GM12878 (cell line): ENCODE data around the gene CALM3. TPM values are rescaled to one million over a fixed set of nuclear protein-coding genes. Genes with fewer than 3 reads are reported as not detected.

Source experiments
- ATAC-seq: fragments of 200-7000 bp; cut with Tn5 transposase; 3 replicates; pipeline ENCODE4 v1.9.1; 2020; ENCODE audit warnings: mild to moderate bottlenecking, moderate library complexity
- BruUV-seq: library from RNA; stranded (reverse); fragments of 400-500 nt; replicated peaks from 2 replicates; lab custom pipeline; 2021; lab: Mats Ljungman, UMichigan
- CTCF ChIA-PET: fragments of 300-600 bp; sonication (Branson Sonifier 250); formaldehyde crosslinking; extraction: SDS; loops from one replicate; lab custom pipeline; 2021; ENCODE audit warnings: inconsistent platforms; lab: Yijun Ruan, JAX
- POLR2A ChIA-PET: fragments of 350-600 bp; formaldehyde crosslinking; extraction: SDS; loops from one replicate; lab custom pipeline; 2021; ENCODE audit warnings: inconsistent platforms; lab: Charles Lee
- RAD21 ChIA-PET: fragments of 300-600 bp; sonication (Branson Sonifier 250); formaldehyde crosslinking; loops from one replicate; lab custom pipeline; 2023; ENCODE audit warnings: antibody characterized with exemption; ENCODE audit not compliant: unreplicated experiment; lab: Charles Lee
- SMC1A ChIA-PET: fragments of 300-600 bp; sonication (Branson Sonifier 250); formaldehyde crosslinking; loops from one replicate; lab custom pipeline; 2023; ENCODE audit not compliant: unreplicated experiment, uncharacterized antibody; lab: Charles Lee
- DNase-seq: peaks from one replicate; pipeline ENCODE4 v3.0.0-alpha.2; 2011; ENCODE audit warnings: low read depth, low spot score
- FAIRE-seq: peaks from 3 replicates; lab custom pipeline; 2011; peaks lifted over from hg19 to GRCh38; lab: Jason Lieb, UNC
- H2AFZ ChIP-seq: 2 replicates; pipeline ENCODE4 v1.6.0; 2011; ENCODE audit warnings: low read depth, low read length, control low read depth; ENCODE audit not compliant: control insufficient read depth
- H3K27ac ChIP-seq: 2 replicates; pipeline ENCODE4 v1.5.1; 2011; ENCODE audit warnings: control low read depth; ENCODE audit not compliant: control insufficient read depth, insufficient read depth
- H3K27me3 ChIP-seq, 2 experiments: replicated peaks in 1 of 2; 2 replicates each; pipeline versions ENCODE4 v1.6.0 to v1.6.1; 2011; ENCODE audit warnings: low read length in 1 of 2; ENCODE audit not compliant: control insufficient read depth in 2 of 2, insufficient read depth in 2 of 2
- H3K36me3 ChIP-seq, 2 experiments: 2 replicates each; pipeline ENCODE4 v1.5.1; 2011; ENCODE audit warnings: low read length in 1 of 2; ENCODE audit not compliant: control insufficient read depth in 2 of 2, insufficient read depth in 2 of 2
- H3K4me1 ChIP-seq: 2 replicates; pipeline ENCODE4 v1.6.1; 2011; ENCODE audit warnings: mild to moderate bottlenecking, low read length, moderate library complexity, mixed read lengths; ENCODE audit not compliant: control insufficient read depth, insufficient read depth
- H3K4me2 ChIP-seq: 2 replicates; pipeline ENCODE4 v1.6.0; 2011; ENCODE audit warnings: control low read depth; ENCODE audit not compliant: control insufficient read depth, insufficient read depth
- H3K4me3 ChIP-seq: fragments of 200-600 bp; sonication (generic); 2 replicates; pipeline ENCODE4 v1.5.1; 2016
- H3K79me2 ChIP-seq: 2 replicates; pipeline ENCODE4 v1.6.0; 2011; ENCODE audit warnings: low read length; ENCODE audit not compliant: control insufficient read depth, insufficient read depth
- H3K9ac ChIP-seq: 2 replicates; pipeline ENCODE4 v1.8.0; 2011; ENCODE audit warnings: low read length, control low read depth, mixed read lengths; ENCODE audit not compliant: control insufficient read depth, insufficient read depth
- H3K9me3 ChIP-seq: replicated peaks from 3 replicates; pipeline ENCODE4 v1.5.1; 2011; ENCODE audit warnings: mild to moderate bottlenecking, low read length; ENCODE audit not compliant: control insufficient read depth, insufficient read depth
- H4K20me1 ChIP-seq: 2 replicates; pipeline ENCODE4 v1.6.0; 2011; ENCODE audit not compliant: control insufficient read depth, insufficient read depth
- FOS ChIP-seq: IDR thresholded peaks from 3 replicates; pipeline ENCODE4 v1.6.1; 2011; ENCODE audit warnings: borderline replicate concordance; ENCODE audit not compliant: insufficient read length; ENCODE audit errors: extremely low read depth
- FOXK2 ChIP-seq: fragments of 450-650 bp; IDR thresholded peaks from 2 replicates; pipeline ENCODE4 v1.6.1; 2017; ENCODE audit warnings: mild to moderate bottlenecking, moderate library complexity
- PAX8 ChIP-seq: fragments of 450-650 bp; IDR thresholded peaks from 2 replicates; pipeline ENCODE4 v1.6.1; 2017; ENCODE audit warnings: mild to moderate bottlenecking, moderate library complexity
- STAT1 ChIP-seq: fragments of 450-650 bp; conservative IDR thresholded peaks from 2 replicates; pipeline ENCODE4 v1.6.1; 2014; ENCODE audit warnings: antibody characterized with exemption, mild to moderate bottlenecking
- WGBS: methylation state at CpG from one replicate; pipeline ENCODE4 v1.1.6; 2016; ENCODE audit warnings: low lambda C conversion rate; ENCODE audit not compliant: insufficient replicate concordance, insufficient coverage; ENCODE audit errors: missing lambda C conversion rate; 5-methylcytosine and 5-hydroxymethylcytosine counted together
- in situ Hi-C: fragments of 300-500 bp; cut with MboI; formaldehyde crosslinking; loops from 9 replicates; pipeline ENCODE4 v1.14.3; 2018; ENCODE audit warnings: mixed read lengths
- intact Hi-C: fragments of 100-400 bp; cut with micrococcal nuclease; formaldehyde crosslinking; loops from one replicate; pipeline ENCODE4 v1.14.2; 2022; ENCODE audit not compliant: unreplicated experiment
- polyA plus RNA-seq, 11 experiments: library from polyadenylated mRNA; depleted of rRNA in 4 of 11; unstranded in 6 of 11; stranded (reverse) in 5 of 11; fragments of >200 nt; fragmentation: Nextera tagmentation in 4 of 11; fragmentation: Illumina TruSeq in 1 of 11; extraction: Ambion mirVana in 4 of 11; extraction: Trizol in 1 of 11; gene quantifications; 1 replicate in 1 of 11; 2 replicates in 10 of 11; pipeline versions ENCODE4 v1.2.1 to v1.2.3, GENCODE V29; 2011 to 2016; ENCODE audit warnings: inconsistent platforms in 2 of 11, missing spikeins in 2 of 11, low read depth in 1 of 11
- total RNA-seq, 4 experiments: library from RNA; depleted of rRNA in 3 of 4; stranded (reverse); fragments of >200 nt in 3 of 4; fragmentation: Illumina TruSeq in 1 of 4; extraction: Trizol in 1 of 4; gene quantifications; 2 replicates each; pipeline versions ENCODE4 v1.2.1 to v1.2.3, GENCODE V29; 2013 to 2021
- TF ChIP-seq, protein P1 (sequence below): fragments of 150-350 bp; IDR thresholded peaks from 2 replicates; pipeline ENCODE4 v1.6.1; 2014; ENCODE audit warnings: mild to moderate bottlenecking, low read depth, low read length
- TF ChIP-seq, protein P2 (sequence below): fragments of 450-650 bp; conservative IDR thresholded peaks from 2 replicates; pipeline ENCODE4 v1.6.1; 2017; ENCODE audit warnings: mild to moderate bottlenecking, moderate library complexity
- TF ChIP-seq, protein P3 (sequence below): fragments of 450-650 bp; IDR thresholded peaks from 2 replicates; pipeline ENCODE4 v1.6.1; 2016; ENCODE audit warnings: mild to moderate bottlenecking

The CALM3 gene
- total and polyA plus RNA-seq, 10 of the 15 experiments (the other 5 are each of a cell fraction or from before 2014, with no cell fraction given), result 164 to 849 (median 347) TPM

DNA sequence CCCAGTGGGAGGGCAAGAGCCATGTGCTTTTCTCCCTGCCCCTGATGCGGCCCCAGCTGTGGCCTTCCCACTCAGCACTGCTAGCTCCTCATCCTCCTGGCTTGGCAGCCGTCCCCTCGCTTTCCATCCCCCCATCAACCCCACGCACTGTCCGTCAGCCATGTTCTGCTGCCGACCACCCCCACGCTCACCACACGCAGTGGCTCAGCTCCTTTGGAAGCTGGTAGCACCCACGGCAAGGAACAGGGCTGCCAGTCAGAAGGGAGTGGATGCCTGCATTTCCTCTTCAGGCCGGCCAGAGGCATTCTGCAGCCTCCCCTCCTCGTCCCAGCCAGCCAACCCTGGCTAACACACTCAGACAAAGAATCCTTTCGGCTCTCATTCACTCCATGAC is 6.3 kb downstream of the CALM3 start:
- SMC1A ChIA-PET, result interaction anchor here (2.8 kb wide), 1 partner anchor 54 kb away, joined by 12 read pairs; the partner anchor contains the start of gene DACT3
- no peak overlapping the region for H3K4me3 ChIP-seq
- H3K27ac ChIP-seq, result no peak overlapping the region
- peaks cover 18% of the 10 kb centered on the region for H4K20me1 ChIP-seq
- TF ChIP-seq, protein P1, sequence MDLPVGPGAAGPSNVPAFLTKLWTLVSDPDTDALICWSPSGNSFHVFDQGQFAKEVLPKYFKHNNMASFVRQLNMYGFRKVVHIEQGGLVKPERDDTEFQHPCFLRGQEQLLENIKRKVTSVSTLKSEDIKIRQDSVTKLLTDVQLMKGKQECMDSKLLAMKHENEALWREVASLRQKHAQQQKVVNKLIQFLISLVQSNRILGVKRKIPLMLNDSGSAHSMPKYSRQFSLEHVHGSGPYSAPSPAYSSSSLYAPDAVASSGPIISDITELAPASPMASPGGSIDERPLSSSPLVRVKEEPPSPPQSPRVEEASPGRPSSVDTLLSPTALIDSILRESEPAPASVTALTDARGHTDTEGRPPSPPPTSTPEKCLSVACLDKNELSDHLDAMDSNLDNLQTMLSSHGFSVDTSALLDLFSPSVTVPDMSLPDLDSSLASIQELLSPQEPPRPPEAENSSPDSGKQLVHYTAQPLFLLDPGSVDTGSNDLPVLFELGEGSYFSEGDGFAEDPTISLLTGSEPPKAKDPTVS, result no peak
- TF ChIP-seq FOS (no peak), FOXK2 (no peak), PAX8 (no peak), STAT1 (no peak)
- TF ChIP-seq, protein P2, sequence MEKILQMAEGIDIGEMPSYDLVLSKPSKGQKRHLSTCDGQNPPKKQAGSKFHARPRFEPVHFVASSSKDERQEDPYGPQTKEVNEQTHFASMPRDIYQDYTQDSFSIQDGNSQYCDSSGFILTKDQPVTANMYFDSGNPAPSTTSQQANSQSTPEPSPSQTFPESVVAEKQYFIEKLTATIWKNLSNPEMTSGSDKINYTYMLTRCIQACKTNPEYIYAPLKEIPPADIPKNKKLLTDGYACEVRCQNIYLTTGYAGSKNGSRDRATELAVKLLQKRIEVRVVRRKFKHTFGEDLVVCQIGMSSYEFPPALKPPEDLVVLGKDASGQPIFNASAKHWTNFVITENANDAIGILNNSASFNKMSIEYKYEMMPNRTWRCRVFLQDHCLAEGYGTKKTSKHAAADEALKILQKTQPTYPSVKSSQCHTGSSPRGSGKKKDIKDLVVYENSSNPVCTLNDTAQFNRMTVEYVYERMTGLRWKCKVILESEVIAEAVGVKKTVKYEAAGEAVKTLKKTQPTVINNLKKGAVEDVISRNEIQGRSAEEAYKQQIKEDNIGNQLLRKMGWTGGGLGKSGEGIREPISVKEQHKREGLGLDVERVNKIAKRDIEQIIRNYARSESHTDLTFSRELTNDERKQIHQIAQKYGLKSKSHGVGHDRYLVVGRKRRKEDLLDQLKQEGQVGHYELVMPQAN, result no peak
- TF ChIP-seq, protein P3, sequence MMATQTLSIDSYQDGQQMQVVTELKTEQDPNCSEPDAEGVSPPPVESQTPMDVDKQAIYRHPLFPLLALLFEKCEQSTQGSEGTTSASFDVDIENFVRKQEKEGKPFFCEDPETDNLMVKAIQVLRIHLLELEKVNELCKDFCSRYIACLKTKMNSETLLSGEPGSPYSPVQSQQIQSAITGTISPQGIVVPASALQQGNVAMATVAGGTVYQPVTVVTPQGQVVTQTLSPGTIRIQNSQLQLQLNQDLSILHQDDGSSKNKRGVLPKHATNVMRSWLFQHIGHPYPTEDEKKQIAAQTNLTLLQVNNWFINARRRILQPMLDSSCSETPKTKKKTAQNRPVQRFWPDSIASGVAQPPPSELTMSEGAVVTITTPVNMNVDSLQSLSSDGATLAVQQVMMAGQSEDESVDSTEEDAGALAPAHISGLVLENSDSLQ, result no peak
- no peak overlapping the region for H3K4me2 ChIP-seq
- H3K9me3 ChIP-seq, result no peaks in the 10 kb centered on the region
- RAD21 ChIA-PET, result no interaction called here
- FAIRE-seq, result no peak
- DNase-seq, result no peak
- ATAC-seq, result no peak
- H3K27me3 ChIP-seq, result no peaks in the 10 kb centered on the region
- peaks cover 38 to 47% of the 10 kb centered on the region in 2 experiments for H3K36me3 ChIP-seq
- WGBS, result 98% methylated on average over 12 of the region's 12 CpGs
- intact Hi-C loops (no loop called here), in situ Hi-C loops (no loop called here)
- H3K9ac ChIP-seq, result no peak overlapping the region
- CTCF ChIA-PET, result interaction anchor here (1.0 to 3.2 kb wide), 3 partner anchors 13 to 146 kb away, joined by 3 to 14 read pairs (median 5); partner anchors contain the start of gene DACT3
- POLR2A ChIA-PET, result no interaction called here
- H3K79me2 ChIP-seq, result peaks cover 35% of the 10 kb centered on the region
- H3K4me1 ChIP-seq, result peaks cover 32% of the 10 kb centered on the region
- H2AFZ ChIP-seq, result no peak overlapping the region
- BruUV-seq, result no TSS peak
